Keratinocyte (primary cell): Measurements from ENCODE around the gene PDE4A. TPM values are rescaled to one million over a fixed set of nuclear protein-coding genes. Genes with fewer than 3 reads are reported as not detected.

Source experiments
- DNase-seq: peaks from one replicate; pipeline ENCODE4 v3.0.0-alpha.2; 2011; ENCODE audit warnings: low read depth, missing footprints, low spot score
- FAIRE-seq: peaks from 2 replicates; lab custom pipeline; 2011; peaks lifted over from hg19 to GRCh38; lab: Jason Lieb, UNC
- H2AFZ ChIP-seq: 2 replicates; pipeline ENCODE4 v1.6.0; 2012; ENCODE audit warnings: low read length, control low read depth, inconsistent platforms; ENCODE audit not compliant: control insufficient read depth
- H3K27ac ChIP-seq: 2 replicates; pipeline ENCODE4 v1.5.1; 2011; ENCODE audit warnings: low read length; ENCODE audit not compliant: control insufficient read depth, insufficient read depth
- H3K27me3 ChIP-seq: 3 replicates; pipeline ENCODE4 v1.6.0; 2011; ENCODE audit warnings: low read length; ENCODE audit not compliant: control insufficient read depth, insufficient read depth; ENCODE audit errors: extremely low read depth
- H3K36me3 ChIP-seq, 2 experiments: 2 replicates in 1 of 2; 3 replicates in 1 of 2; pipeline ENCODE4 v1.5.1; 2011; ENCODE audit warnings: low read length in 2 of 2, mild to moderate bottlenecking in 1 of 2; ENCODE audit not compliant: control insufficient read depth in 2 of 2, insufficient read depth in 2 of 2; ENCODE audit errors: extremely low read depth in 1 of 2
- H3K4me1 ChIP-seq: 3 replicates; pipeline ENCODE4 v1.5.1; 2011; ENCODE audit warnings: low read length; ENCODE audit not compliant: control insufficient read depth, insufficient read depth; ENCODE audit errors: extremely low read depth
- H3K4me2 ChIP-seq: 3 replicates; pipeline ENCODE4 v1.6.0; 2011; ENCODE audit warnings: low read depth, low read length; ENCODE audit not compliant: control insufficient read depth, insufficient read depth; ENCODE audit errors: extremely low read depth
- H3K4me3 ChIP-seq, 3 experiments: fragments of 200-600 bp in 1 of 3; sonication (generic) in 1 of 3; 2 replicates in 2 of 3; 3 replicates in 1 of 3; pipeline ENCODE4 v1.5.1; 2011 to 2016; ENCODE audit warnings: low read length in 3 of 3, mild to moderate bottlenecking in 3 of 3, control low read depth in 2 of 3, inconsistent platforms in 1 of 3, low read depth in 1 of 3, mixed read lengths in 1 of 3, mixed run types in 1 of 3, moderate library complexity in 1 of 3; ENCODE audit not compliant: control insufficient read depth in 2 of 3, insufficient read depth in 2 of 3; ENCODE audit errors: extremely low read depth in 1 of 3
- H3K79me2 ChIP-seq: 2 replicates; pipeline ENCODE4 v1.6.0; 2012; ENCODE audit warnings: low read length; ENCODE audit not compliant: control insufficient read depth, insufficient read depth
- H3K9ac ChIP-seq: 3 replicates; pipeline ENCODE4 v1.6.0; 2011; ENCODE audit warnings: low read length; ENCODE audit not compliant: control insufficient read depth, insufficient read depth; ENCODE audit errors: extremely low read depth
- H3K9me1 ChIP-seq: 3 replicates; pipeline ENCODE4 v1.6.0; 2011; ENCODE audit warnings: low read length; ENCODE audit not compliant: control insufficient read depth, insufficient read depth; ENCODE audit errors: extremely low read depth
- H3K9me3 ChIP-seq: 2 replicates; pipeline ENCODE4 v1.5.1; 2012; ENCODE audit warnings: low read depth, low read length; ENCODE audit not compliant: control insufficient read depth
- H4K20me1 ChIP-seq: 3 replicates; pipeline ENCODE4 v1.6.0; 2011; ENCODE audit warnings: low read length; ENCODE audit not compliant: control insufficient read depth, insufficient read depth; ENCODE audit errors: extremely low read depth
- CTCF ChIP-seq, 3 experiments: IDR thresholded peaks in 1 of 3; conservative IDR thresholded peaks in 1 of 3; optimal IDR thresholded peaks in 1 of 3; 2 replicates in 2 of 3; 3 replicates in 1 of 3; pipeline versions ENCODE3 to v1.5.1; 2011; ENCODE audit warnings: low read length in 3 of 3, mild to moderate bottlenecking in 3 of 3, moderate library complexity in 2 of 3, control low read depth in 1 of 3, inconsistent platforms in 1 of 3; ENCODE audit not compliant: insufficient read depth in 2 of 3; ENCODE audit errors: extremely low read depth in 1 of 3
- EZH2 ChIP-seq: IDR thresholded peaks from one replicate; pipeline ENCODE4 v1.6.1; 2012; ENCODE audit warnings: inconsistent platforms, mild to moderate bottlenecking, low read length, moderate library complexity
- dilution Hi-C: fragments of 300-500 bp; cut with MboI; formaldehyde crosslinking; loops from one replicate; pipeline ENCODE4 v1.7.0; 2020; ENCODE audit warnings: low sequenced_read_pairs; ENCODE audit not compliant: extremely low pct_ligation_motif_present
- polyA plus RNA-seq, 5 experiments: library from polyadenylated mRNA; depleted of rRNA in 3 of 5; stranded (reverse) in 3 of 5; stranded (forward) in 1 of 5; unstranded in 1 of 5; fragments of >200 nt; gene quantifications; 1 replicate in 1 of 5; 2 replicates in 3 of 5; 3 replicates in 1 of 5; pipeline versions ENCODE4 v1.2.1 to v1.2.3, GENCODE V29; 2011 to 2012; ENCODE audit warnings: missing spikeins in 2 of 5, low read depth in 1 of 5, low replicate concordance in 1 of 5

The PDE4A gene
- polyA plus RNA-seq, 1 donor (not counting 4 experiments of a cell fraction or from before 2014, with no cell fraction given) = 0.09 TPM

DNA sequence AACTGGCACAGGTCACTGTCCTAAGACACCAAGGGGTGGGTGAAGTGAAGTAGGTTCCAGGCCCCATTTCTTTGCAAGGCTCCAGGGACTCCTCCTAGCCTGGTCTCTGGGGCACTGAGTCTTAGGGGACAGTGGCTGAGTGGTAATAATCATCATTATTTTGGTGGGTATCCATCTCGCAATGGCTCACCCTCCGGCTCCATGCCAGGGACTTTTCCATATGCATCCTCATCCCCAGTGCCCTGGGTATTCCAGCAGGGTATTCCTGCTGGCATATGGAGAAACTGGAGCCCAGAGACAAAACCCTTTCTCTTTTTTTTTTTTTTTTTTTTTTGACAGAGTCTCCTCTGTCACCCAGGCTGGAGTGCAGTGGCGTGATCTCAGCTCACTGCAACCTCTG, 2.5 kb downstream of the PDE4A start:
- Histone ChIP-seq H3K4me2 (no peak overlapping the region), H3K4me1 (peaks cover 28% of the 10 kb centered on the region), H3K79me2 (no peaks in the 10 kb centered on the region), H2AFZ (no peak overlapping the region), H3K9ac (no peak overlapping the region), H3K27ac (no peak overlapping the region), H4K20me1 (no peaks in the 10 kb centered on the region), H3K36me3 (no peaks in the 10 kb centered on the region), H3K9me3 (no peaks in the 10 kb centered on the region), H3K4me3 (no peak overlapping the region), H3K9me1 (no peaks in the 10 kb centered on the region), H3K27me3 (peaks cover 73% of the 10 kb centered on the region)
- FAIRE-seq (no peak), DNase-seq (no peak)
- TF ChIP-seq CTCF (optimal IDR thresholded peaks at IDR 0.05 in 1 of 3, IDR thresholded peaks at IDR 0.05 in 1 of 3, conservative IDR thresholded peaks at IDR 0.05 in 1 of 3; ENCODE audit: extremely low read depth in 1 of 3, insufficient read depth in 2 of 3, low read length in 3 of 3) (no peak), EZH2 (no peak)
- dilution Hi-C loops = no loop called here

- Histone ChIP-seq H2AFZ (peak overlapping the region; percentile 33), H3K4me3 (peak overlapping the region; percentile 18 to 55 (median 20)), H3K36me3 (no peaks in the 10 kb centered on the region), H3K4me2 (peak overlapping the region; percentile 81), H3K27ac (no peak overlapping the region), H3K4me1 (peaks cover 21% of the 10 kb centered on the region), H3K9me3 (no peaks in the 10 kb centered on the region), H3K9me1 (no peaks in the 10 kb centered on the region), H4K20me1 (no peaks in the 10 kb centered on the region), H3K27me3 (peaks cover 65% of the 10 kb centered on the region), H3K9ac (no peak overlapping the region), H3K79me2 (no peaks in the 10 kb centered on the region)
- no peak for DNase-seq
- TF ChIP-seq CTCF (optimal IDR thresholded peaks at IDR 0.05 in 1 of 3, IDR thresholded peaks at IDR 0.05 in 1 of 3, conservative IDR thresholded peaks at IDR 0.05 in 1 of 3; ENCODE audit: extremely low read depth in 1 of 3, insufficient read depth in 2 of 3, low read length in 3 of 3) (peak; percentile 60 to 95 (median 90)), EZH2 (no peak)
- no peak for FAIRE-seq
- dilution Hi-C loops = no loop called here
Observed at GRCh38 chr19:10424011-10424637, 3.8 kb downstream of the PDE4A start.
